SH-SY5Y (cell line): ENCODE measurements around the gene OR5A1.

ENCODE experiments used
- GATA2 ChIP-seq: IDR thresholded peaks from 2 replicates; pipeline ENCODE4 v1.6.1; 2011; ENCODE audit warnings: mild to moderate bottlenecking, low read depth, low read length
- GATA3 ChIP-seq: IDR thresholded peaks from 2 replicates; pipeline ENCODE4 v1.6.1; 2011; ENCODE audit warnings: low read depth, mild to moderate bottlenecking, low read length, moderate library complexity

- no peak for TF ChIP-seq GATA3
- no peak for TF ChIP-seq GATA2
These were observed 38.9 kb downstream of the OR5A1 start for GRCh38 chr11:59475176-59475575.
